Astrocyte (in vitro differentiated cells and primary cell): ENCODE data around the gene MASP1.

Experiments
- CTCF ChIP-seq: IDR thresholded peaks from 2 replicates; pipeline ENCODE4 v1.5.1; 2011; ENCODE audit warnings: low read depth, mild to moderate bottlenecking, inconsistent platforms, low read length, moderate library complexity; ENCODE audit not compliant: insufficient read depth
- EZH2 ChIP-seq: IDR thresholded peaks from 2 replicates; pipeline ENCODE4 v1.6.1; 2012; ENCODE audit warnings: mild to moderate bottlenecking, low read length, inconsistent platforms; ENCODE audit not compliant: insufficient read depth

- TF ChIP-seq CTCF (no peak), EZH2 (no peak)
Measured at GRCh38 chr3:187293516-187294430, 2.2 kb upstream of the MASP1 start.
